Endothelial cell of umbilical vein (primary cell): ENCODE data around the gene MRC2. TPM values are rescaled to one million over a fixed set of nuclear protein-coding genes. Genes with fewer than 3 reads are reported as not detected.
A peak's percentile ranks its signal among the peaks of the same experiment; 100 is the strongest.

Source experiments
- BruUV-seq: library from RNA; stranded (reverse); fragments of 400-500 nt; replicated peaks from 2 replicates; lab custom pipeline; 2021; lab: Mats Ljungman, UMichigan
- CTCF ChIA-PET: fragments of 300-600, 350-600 bp; sonication (Branson Sonifier 250); formaldehyde crosslinking; loops from one replicate; lab custom pipeline; 2021; ENCODE audit warnings: antibody characterized with exemption, inconsistent platforms; lab: Charles Lee
- POLR2A ChIA-PET: fragments of 300-600, 350-600 bp; sonication (Branson Sonifier 250); formaldehyde crosslinking; loops from one replicate; lab custom pipeline; 2021; ENCODE audit warnings: antibody characterized with exemption, inconsistent platforms; lab: Charles Lee
- DNase-seq: peaks from one replicate; pipeline ENCODE4 v3.0.0-alpha.2; 2011; ENCODE audit warnings: low read depth, low spot score
- FAIRE-seq: peaks from 2 replicates; lab custom pipeline; 2011; peaks lifted over from hg19 to GRCh38; lab: Jason Lieb, UNC
- H2AFZ ChIP-seq: 2 replicates; pipeline ENCODE4 v1.6.0; 2012; ENCODE audit warnings: low read depth, low read length, control low read depth, inconsistent platforms
- H3K27ac ChIP-seq: 2 replicates; pipeline ENCODE4 v1.5.1; 2011; ENCODE audit warnings: low read depth, mild to moderate bottlenecking, control low read depth, low read length, moderate library complexity; ENCODE audit not compliant: insufficient read depth
- H3K27me3 ChIP-seq, 2 experiments: 2 replicates each; pipeline versions ENCODE4 v1.6.0 to v1.6.1; 2011; ENCODE audit warnings: low read length in 2 of 2, mixed read lengths in 1 of 2; ENCODE audit not compliant: control insufficient read depth in 2 of 2, insufficient read depth in 2 of 2
- H3K36me3 ChIP-seq, 2 experiments: 2 replicates in 1 of 2; 3 replicates in 1 of 2; pipeline ENCODE4 v1.5.1; 2011; ENCODE audit warnings: low read length in 2 of 2, mild to moderate bottlenecking in 1 of 2, moderate library complexity in 1 of 2; ENCODE audit not compliant: control insufficient read depth in 2 of 2, insufficient read depth in 2 of 2; ENCODE audit errors: extremely low read depth in 1 of 2
- H3K4me1 ChIP-seq: 3 replicates; pipeline ENCODE4 v1.5.1; 2011; ENCODE audit warnings: mild to moderate bottlenecking, low read length; ENCODE audit not compliant: control insufficient read depth, insufficient read depth; ENCODE audit errors: extremely low read depth
- H3K4me2 ChIP-seq: 2 replicates; pipeline ENCODE4 v1.6.1; 2011; ENCODE audit warnings: low read length, control low read depth, mixed read lengths; ENCODE audit not compliant: insufficient read depth
- H3K4me3 ChIP-seq, 3 experiments: fragments of 200-600 bp in 1 of 3; sonication (generic), shearing (Covaris generic) in 1 of 3; replicated peaks in 1 of 3; 2 replicates each; pipeline ENCODE4 v1.5.1; 2011 to 2016; ENCODE audit warnings: control low read depth in 3 of 3, low read length in 3 of 3, mild to moderate bottlenecking in 2 of 3, inconsistent platforms in 1 of 3, low read depth in 1 of 3, moderate library complexity in 1 of 3; ENCODE audit not compliant: insufficient read depth in 1 of 3
- H3K79me2 ChIP-seq: 2 replicates; pipeline ENCODE4 v1.6.0; 2012; ENCODE audit warnings: low read length, inconsistent platforms; ENCODE audit not compliant: control insufficient read depth, insufficient read depth
- H3K9ac ChIP-seq: replicated peaks from 2 replicates; pipeline ENCODE3; 2011; ENCODE audit warnings: low read length, control low read depth; ENCODE audit not compliant: insufficient read depth; ENCODE audit errors: extremely low read depth
- H3K9me1 ChIP-seq: replicated peaks from 3 replicates; pipeline ENCODE4 v1.6.0; 2011; ENCODE audit warnings: mild to moderate bottlenecking, low read length; ENCODE audit not compliant: control insufficient read depth, insufficient read depth; ENCODE audit errors: extremely low read depth
- H3K9me3 ChIP-seq: replicated peaks from 2 replicates; pipeline ENCODE4 v1.5.1; 2012; ENCODE audit warnings: low read length, inconsistent platforms; ENCODE audit not compliant: control insufficient read depth, insufficient read depth
- H4K20me1 ChIP-seq: replicated peaks from 2 replicates; pipeline ENCODE3; 2011; ENCODE audit warnings: mild to moderate bottlenecking, low read length; ENCODE audit not compliant: control insufficient read depth, insufficient read depth; ENCODE audit errors: extremely low read depth
- EZH2 ChIP-seq: IDR thresholded peaks from 2 replicates; pipeline ENCODE4 v1.6.1; 2012; ENCODE audit warnings: borderline replicate concordance, low read depth, mild to moderate bottlenecking, moderate library complexity, low read length, inconsistent platforms; ENCODE audit not compliant: severe bottlenecking
- FOS ChIP-seq: IDR thresholded peaks from 2 replicates; pipeline ENCODE4 v1.6.1; 2011; ENCODE audit warnings: mild to moderate bottlenecking, low read length, moderate library complexity, borderline replicate concordance; ENCODE audit not compliant: insufficient read depth
- GATA2 ChIP-seq: IDR thresholded peaks from 2 replicates; pipeline ENCODE4 v1.7.0; 2011; ENCODE audit warnings: low read depth, mild to moderate bottlenecking, moderate library complexity, mixed read lengths, low read length; ENCODE audit not compliant: insufficient read length, insufficient read depth
- JUN ChIP-seq: IDR thresholded peaks from 2 replicates; pipeline ENCODE4 v1.6.1; 2011; ENCODE audit warnings: borderline replicate concordance, low read depth; ENCODE audit not compliant: insufficient read length, insufficient read depth
- MYC ChIP-seq: IDR thresholded peaks from one replicate; pipeline ENCODE4 v1.6.1; 2011; ENCODE audit warnings: mild to moderate bottlenecking, low read depth, low read length
- POLR2A ChIP-seq: IDR thresholded peaks from 2 replicates; pipeline ENCODE4 v1.6.1; 2012; ENCODE audit warnings: low read depth, mild to moderate bottlenecking, control low read depth, low read length
- POLR2AphosphoS5 ChIP-seq: IDR thresholded peaks from 2 replicates; pipeline ENCODE4 v1.6.1; 2012; ENCODE audit warnings: low read depth, mild to moderate bottlenecking, control low read depth, low read length, moderate library complexity; ENCODE audit not compliant: insufficient read depth
- dilution Hi-C: fragments of 300-500 bp; cut with MboI; formaldehyde crosslinking; loops from one replicate; pipeline ENCODE4 v1.15.0; 2019; ENCODE audit warnings: low sequenced_read_pairs; ENCODE audit not compliant: extremely low pct_ligation_motif_present
- intact Hi-C: fragments of 100-400 bp; cut with micrococcal nuclease; formaldehyde crosslinking; loops from one replicate; pipeline ENCODE4 v1.10.0; 2022
- polyA plus RNA-seq, 4 experiments: library from polyadenylated mRNA; depleted of rRNA in 3 of 4; stranded (reverse) in 3 of 4; unstranded in 1 of 4; fragments of >200 nt; gene quantifications; 2 replicates each; pipeline versions ENCODE4 v1.2.1 to v1.2.3, GENCODE V29; 2011 to 2012; ENCODE audit warnings: missing spikeins in 1 of 4
- total RNA-seq: library from RNA; stranded (reverse); gene quantifications from 2 replicates; pipeline ENCODE4 v1.2.3, GENCODE V29; 2021
- TF ChIP-seq, protein P1 (sequence below), 2 donors: IDR thresholded peaks; 1 replicate in 1 of 2; 2 replicates in 1 of 2; pipeline ENCODE4 v1.5.1; 2011; ENCODE audit warnings: low read length in 2 of 2, mild to moderate bottlenecking in 2 of 2, moderate library complexity in 2 of 2, control low read depth in 1 of 2, inconsistent platforms in 1 of 2, low read depth in 1 of 2; ENCODE audit not compliant: insufficient read depth in 1 of 2; ENCODE audit errors: extremely low read depth in 1 of 2
- TF ChIP-seq, protein P2 (sequence below): IDR thresholded peaks from 2 replicates; pipeline ENCODE4 v1.6.1; 2011; ENCODE audit not compliant: insufficient read depth, insufficient read length

MRC2 gene
- total and polyA plus RNA-seq, 2 donors (not counting 3 experiments of a cell fraction or from before 2014, with no cell fraction given): 30.6 to 52.7 TPM

DNA sequence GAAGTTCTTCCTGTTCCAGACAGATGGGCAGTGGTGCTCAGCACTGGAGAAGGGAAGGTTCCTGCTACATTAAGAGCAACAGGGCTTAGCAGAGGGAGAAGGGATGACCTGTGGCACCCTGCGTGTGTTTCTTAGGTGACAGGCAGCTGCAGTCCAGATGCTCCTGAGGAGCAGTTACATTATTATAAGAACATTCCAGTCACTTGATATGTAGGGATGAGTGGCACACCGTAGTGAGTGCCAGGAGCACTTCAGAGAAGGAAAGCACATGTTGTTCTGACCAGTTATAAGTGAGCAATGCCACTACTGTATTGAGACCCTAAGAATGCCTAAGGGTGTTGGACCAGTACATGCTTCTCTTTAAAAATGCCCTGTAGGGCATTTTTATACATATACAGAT lies 39.9 kb upstream of the MRC2 start:
- ChIA-PET POLR2A (no interaction called here), CTCF (interaction anchor here (2.0 kb wide), 1 partner anchor 35 kb away, joined by 9 read pairs; no protein-coding TSS in a partner anchor)
- H4K20me1 ChIP-seq: no peaks in the 10 kb centered on the region
- TF ChIP-seq FOS (no peak), POLR2AphosphoS5 (no peak), POLR2A (no peak), JUN (no peak), EZH2 (no peak)
- TF ChIP-seq, protein P1, sequence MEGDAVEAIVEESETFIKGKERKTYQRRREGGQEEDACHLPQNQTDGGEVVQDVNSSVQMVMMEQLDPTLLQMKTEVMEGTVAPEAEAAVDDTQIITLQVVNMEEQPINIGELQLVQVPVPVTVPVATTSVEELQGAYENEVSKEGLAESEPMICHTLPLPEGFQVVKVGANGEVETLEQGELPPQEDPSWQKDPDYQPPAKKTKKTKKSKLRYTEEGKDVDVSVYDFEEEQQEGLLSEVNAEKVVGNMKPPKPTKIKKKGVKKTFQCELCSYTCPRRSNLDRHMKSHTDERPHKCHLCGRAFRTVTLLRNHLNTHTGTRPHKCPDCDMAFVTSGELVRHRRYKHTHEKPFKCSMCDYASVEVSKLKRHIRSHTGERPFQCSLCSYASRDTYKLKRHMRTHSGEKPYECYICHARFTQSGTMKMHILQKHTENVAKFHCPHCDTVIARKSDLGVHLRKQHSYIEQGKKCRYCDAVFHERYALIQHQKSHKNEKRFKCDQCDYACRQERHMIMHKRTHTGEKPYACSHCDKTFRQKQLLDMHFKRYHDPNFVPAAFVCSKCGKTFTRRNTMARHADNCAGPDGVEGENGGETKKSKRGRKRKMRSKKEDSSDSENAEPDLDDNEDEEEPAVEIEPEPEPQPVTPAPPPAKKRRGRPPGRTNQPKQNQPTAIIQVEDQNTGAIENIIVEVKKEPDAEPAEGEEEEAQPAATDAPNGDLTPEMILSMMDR (IDR thresholded peaks at IDR 0.05; ENCODE audit: extremely low read depth in 1 of 2, insufficient read depth in 1 of 2, low read depth in 1 of 2, low read length in 2 of 2): no peak
- DNase-seq (no peak), FAIRE-seq (no peak)
- H3K4me2 ChIP-seq: no peak overlapping the region
- intact Hi-C loops (no loop called here), dilution Hi-C loops (no loop called here)
- no peaks in the 10 kb centered on the region for H3K27me3 ChIP-seq
- H3K9me1 ChIP-seq: no peaks in the 10 kb centered on the region
- BruUV-seq: no TSS peak
- no peak overlapping the region for H3K9ac ChIP-seq
- peaks cover 2 to 3% of the 10 kb centered on the region in 2 experiments for H3K36me3 ChIP-seq
- H3K4me1 ChIP-seq: no peaks in the 10 kb centered on the region
- no peak overlapping the region for H3K4me3 ChIP-seq
- no peaks in the 10 kb centered on the region for H3K9me3 ChIP-seq
- H2AFZ ChIP-seq: no peak overlapping the region
- H3K79me2 ChIP-seq: no peaks in the 10 kb centered on the region
- H3K27ac ChIP-seq: no peak overlapping the region

DNA sequence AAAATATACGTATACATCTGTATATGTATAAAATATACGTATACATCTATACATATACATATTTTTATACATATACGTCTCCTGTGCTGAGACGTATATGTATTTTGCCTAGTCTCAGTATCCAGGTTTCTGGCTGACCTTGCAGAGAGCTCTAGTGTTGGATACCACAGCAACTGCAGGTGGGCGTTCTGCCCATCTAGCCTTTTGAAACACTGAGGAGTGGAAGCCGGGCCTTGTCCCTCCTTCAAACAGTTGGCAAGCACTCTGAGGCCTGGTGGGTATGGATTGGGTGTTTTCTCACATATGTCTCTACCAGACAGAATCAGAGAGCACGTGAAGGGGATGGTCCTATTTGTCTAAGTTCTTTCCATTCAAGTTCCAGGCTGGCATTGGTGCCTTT lies 39.4 kb upstream of the MRC2 start:
- intact Hi-C loops (no loop called here), dilution Hi-C loops (no loop called here)
- Histone ChIP-seq H3K9me3 (no peaks in the 10 kb centered on the region), H3K4me3 (no peak overlapping the region), H3K4me1 (no peaks in the 10 kb centered on the region), H2AFZ (no peak overlapping the region), H3K79me2 (no peaks in the 10 kb centered on the region), H3K9ac (no peak overlapping the region), H3K27me3 (no peaks in the 10 kb centered on the region), H3K27ac (no peak overlapping the region), H3K36me3 (peaks cover 2 to 3% of the 10 kb centered on the region in 2 experiments), H3K9me1 (no peaks in the 10 kb centered on the region), H3K4me2 (no peak overlapping the region), H4K20me1 (no peaks in the 10 kb centered on the region)
- DNase-seq (peak; percentile 12), FAIRE-seq (no peak)
- no TSS peak for BruUV-seq
- TF ChIP-seq POLR2A (no peak), MYC (no peak), EZH2 (no peak), POLR2AphosphoS5 (no peak), GATA2 (no peak), JUN (no peak), FOS (no peak)
- TF ChIP-seq, protein P2, sequence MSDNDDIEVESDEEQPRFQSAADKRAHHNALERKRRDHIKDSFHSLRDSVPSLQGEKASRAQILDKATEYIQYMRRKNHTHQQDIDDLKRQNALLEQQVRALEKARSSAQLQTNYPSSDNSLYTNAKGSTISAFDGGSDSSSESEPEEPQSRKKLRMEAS: no peak
- TF ChIP-seq, protein P1 (IDR thresholded peaks at IDR 0.05; ENCODE audit: extremely low read depth in 1 of 2, insufficient read depth in 1 of 2, low read depth in 1 of 2, low read length in 2 of 2): no peak
- ChIA-PET POLR2A (no interaction called here), CTCF (no interaction called here)
